PFSK-1 (cell line): ENCODE measurements around the gene PHAX.

Source experiments
- FOXP2 ChIP-seq: optimal IDR thresholded peaks from 2 replicates; pipeline ENCODE3; 2011; ENCODE audit warnings: borderline replicate concordance, control low read depth, inconsistent platforms; ENCODE audit not compliant: insufficient read depth; ENCODE audit errors: extremely low read length, extremely low read depth
- POLR2AphosphoS5 ChIP-seq: IDR thresholded peaks from 2 replicates; pipeline ENCODE4 v1.6.1; 2012; ENCODE audit warnings: low read depth, mild to moderate bottlenecking, control low read depth, low read length, moderate library complexity
- REST ChIP-seq, 2 experiments: IDR thresholded peaks; 2 replicates each; pipeline versions ENCODE4 v1.6.1 to v1.8.0; 2011 to 2012; ENCODE audit warnings: low read depth in 2 of 2, low read length in 2 of 2, control low read depth in 1 of 2, inconsistent platforms in 1 of 2, mild to moderate bottlenecking in 1 of 2, moderate library complexity in 1 of 2; ENCODE audit not compliant: insufficient read depth in 1 of 2
- SIN3A ChIP-seq: IDR thresholded peaks from 2 replicates; pipeline ENCODE4 v1.6.1; 2012; ENCODE audit warnings: mild to moderate bottlenecking, low read length, moderate library complexity, borderline replicate concordance; ENCODE audit not compliant: insufficient read depth
- TAF1 ChIP-seq: IDR thresholded peaks from 2 replicates; pipeline ENCODE4 v1.6.1; 2012; ENCODE audit warnings: low read length, control low read depth, borderline replicate concordance; ENCODE audit not compliant: insufficient read depth

Gene PHAX

DNA sequence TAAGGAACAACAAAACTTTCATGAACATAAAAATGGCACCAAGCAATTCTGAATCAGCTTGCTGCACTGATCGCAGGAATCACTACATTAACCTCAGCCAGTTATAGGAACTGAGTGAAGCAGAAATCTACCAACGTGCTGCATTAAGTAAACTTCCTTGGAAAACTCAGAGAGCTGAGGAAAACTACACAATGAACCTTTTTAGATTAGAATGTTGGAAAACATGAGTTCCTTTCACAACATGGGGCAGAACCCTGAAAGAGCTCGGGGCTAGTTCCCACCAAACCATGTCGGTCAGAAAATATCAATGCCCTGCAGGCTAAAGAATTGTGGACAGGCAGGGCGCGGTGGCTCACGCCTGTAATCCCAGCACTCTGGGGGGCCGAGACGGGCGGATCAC lies 25.1 kb upstream of the PHAX start:
- TF ChIP-seq REST (IDR thresholded peaks at IDR 0.05; ENCODE audit: insufficient read depth in 1 of 2, low read depth in 2 of 2, low read length in 2 of 2) (no peak), POLR2AphosphoS5 (no peak), SIN3A (no peak), TAF1 (no peak), FOXP2 (no peak)

DNA sequence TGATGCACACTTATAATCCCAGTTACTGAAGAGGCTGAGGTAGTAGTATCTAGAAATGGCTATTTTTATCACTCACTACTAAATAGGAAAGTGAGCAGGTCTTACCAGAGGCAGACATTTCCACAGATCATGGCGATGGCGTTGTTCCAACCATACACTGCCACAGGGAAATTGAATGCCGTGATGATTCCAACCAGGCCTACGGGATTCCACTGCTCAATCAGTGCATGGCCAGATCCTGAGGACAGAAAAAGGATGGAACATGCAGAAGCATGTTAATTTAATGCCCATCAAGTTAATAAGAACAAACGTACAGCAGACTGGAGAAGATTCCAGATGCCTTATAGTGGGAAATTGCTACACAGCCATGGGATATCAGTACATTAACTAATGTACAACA lies 23.8 kb upstream of the PHAX start:
- TF ChIP-seq FOXP2 = no peak
- TF ChIP-seq SIN3A = no peak
- no peak for TF ChIP-seq REST (IDR thresholded peaks at IDR 0.05; ENCODE audit: insufficient read depth in 1 of 2, low read depth in 2 of 2, low read length in 2 of 2)
- no peak for TF ChIP-seq POLR2AphosphoS5
- TF ChIP-seq TAF1 = no peak

- no peak for TF ChIP-seq FOXP2
- TF ChIP-seq TAF1 = no peak
- TF ChIP-seq POLR2AphosphoS5 = no peak
- no peak for TF ChIP-seq SIN3A
- no peak for TF ChIP-seq REST (IDR thresholded peaks at IDR 0.05; ENCODE audit: insufficient read depth in 1 of 2, low read depth in 2 of 2, low read length in 2 of 2)
Observed at GRCh38 chr5:126577415-126577814, 23.3 kb upstream of the PHAX start.

GRCh38 chr5:126579716-126580115 lies 21.0 kb upstream of the PHAX start:
- TF ChIP-seq FOXP2 = no peak
- no peak for TF ChIP-seq SIN3A
- no peak for TF ChIP-seq REST (IDR thresholded peaks at IDR 0.05; ENCODE audit: insufficient read depth in 1 of 2, low read depth in 2 of 2, low read length in 2 of 2)
- no peak for TF ChIP-seq TAF1
- TF ChIP-seq POLR2AphosphoS5 = no peak

- TF ChIP-seq SIN3A (no peak), POLR2AphosphoS5 (no peak)
Observed at GRCh38 chr5:126583761-126584160, 17.0 kb upstream of the PHAX start.
